Testis (tissue), 3 donors: Measurements from ENCODE around the gene CD81. TPM values are rescaled to one million over a fixed set of nuclear protein-coding genes. Genes with fewer than 3 reads are reported as not detected.

Source experiments
- DNase-seq: peaks from one replicate; pipeline ENCODE4 v3.0.0-alpha.2; 2019
- H3K27ac ChIP-seq, 2 donors: fragments of 200-600 bp; sonication (generic); one replicate each; pipeline ENCODE4 v1.5.1; 2019
- H3K27me3 ChIP-seq: fragments of 200-600 bp; sonication (generic); one replicate; pipeline ENCODE4 v1.5.1; 2019
- H3K36me3 ChIP-seq: fragments of 200-600 bp; sonication (generic); one replicate; pipeline ENCODE4 v1.5.1; 2017; ENCODE audit warnings: low read depth; ENCODE audit errors: missing control alignments
- H3K4me1 ChIP-seq: fragments of 200-600 bp; sonication (generic); one replicate; pipeline ENCODE4 v1.5.1; 2019
- H3K4me3 ChIP-seq, 2 donors: fragments of 200-600 bp; sonication (generic); one replicate each; pipeline ENCODE4 v1.5.1; 2017 to 2019
- H3K9me3 ChIP-seq: fragments of 200-600 bp; sonication (generic); one replicate; pipeline ENCODE4 v1.5.1; 2017
- POLR2A ChIP-seq: fragments of 450-650 bp; IDR thresholded peaks from one replicate; pipeline ENCODE4 v1.6.1; 2017; ENCODE audit warnings: antibody characterized with exemption, mild to moderate bottlenecking, moderate library complexity
- WGBS, 2 donors: methylation state at CpG; one replicate each; pipeline ENCODE4 v1.1.5; 2018; 5-methylcytosine and 5-hydroxymethylcytosine counted together
- intact Hi-C: fragments of 100-400 bp; cut with DNase I; formaldehyde crosslinking; loops from one replicate; pipeline ENCODE4 v1.15.1; 2023; ENCODE audit warnings: low total_unique reads
- polyA plus RNA-seq: library from polyadenylated mRNA; stranded (reverse); fragments of 350-450 nt; fragmentation: Illumina TruSeq; extraction: RNeasy Lipid Tissue Mini Kit (QIAGEN cat#74804); gene quantifications from one replicate; pipeline ENCODE4 v1.2.3, GENCODE V29; 2014; ENCODE audit warnings: low read depth, low replicate concordance; ENCODE audit not compliant: insufficient read depth
- total RNA-seq, 2 donors: library from RNA; depleted of rRNA; stranded (reverse); fragments of >200 nt; gene quantifications; one replicate each; pipeline ENCODE4 v1.2.3, GENCODE V29; 2016
- TF ChIP-seq, protein P1 (sequence below), 3 experiments: fragments of 450-650 bp in 2 of 3; fragments of 200-600 bp in 1 of 3; sonication (generic) in 1 of 3; IDR thresholded peaks; one replicate each; pipeline ENCODE4 v1.5.1; 2016 to 2019; ENCODE audit warnings: antibody characterized with exemption in 3 of 3, mild to moderate bottlenecking in 2 of 3, moderate library complexity in 1 of 3

The CD81 gene
- total and polyA plus RNA-seq, 3 donors from 2014 or later = 541 to 829 (median 665) TPM

DNA sequence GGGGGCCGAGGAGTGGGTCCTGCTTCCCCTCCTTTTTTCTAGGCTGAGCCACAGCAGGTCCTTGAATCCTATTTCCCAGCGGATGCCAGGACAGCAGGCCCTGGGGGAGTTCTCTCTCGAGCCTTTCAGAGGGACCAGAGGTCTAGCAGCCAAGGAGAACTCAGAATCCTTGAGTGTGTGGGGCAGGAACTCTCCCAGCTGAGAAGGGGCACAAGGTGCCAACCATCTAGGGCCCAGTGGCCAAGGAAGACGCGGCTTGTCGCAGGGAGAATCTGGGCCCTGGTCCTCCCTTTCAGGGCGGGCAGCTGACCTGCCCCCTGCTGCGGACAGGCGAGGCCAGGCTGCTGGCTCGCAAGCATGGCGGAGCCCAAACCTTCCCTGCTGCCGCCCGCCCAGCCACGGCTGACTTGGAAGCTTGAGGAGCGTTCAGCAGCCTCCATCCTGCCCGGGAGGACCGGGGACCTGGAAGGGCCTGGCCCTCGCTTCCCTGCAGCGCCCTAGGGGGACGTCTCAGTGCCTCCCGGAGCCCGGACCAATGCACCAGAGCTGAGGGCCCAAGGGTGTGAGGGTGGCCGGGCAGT, 22.5 kb downstream of the CD81 start:
- DNase-seq = no peak
- Histone ChIP-seq H3K9me3 (no peaks in the 10 kb centered on the region), H3K4me1 (peaks cover 18% of the 10 kb centered on the region), H3K4me3 (peak overlapping the region; percentile 67 to 94), H3K36me3 (no peaks in the 10 kb centered on the region), H3K27ac (peak overlapping the region; percentile 85 to 95), H3K27me3 (no peaks in the 10 kb centered on the region)
- 2 to 16% methylated on average over 3 to 23 of the region's 23 CpGs for WGBS, 2 donors
- intact Hi-C loops = no loop called here
- no peak for TF ChIP-seq POLR2A
- TF ChIP-seq, protein P1, sequence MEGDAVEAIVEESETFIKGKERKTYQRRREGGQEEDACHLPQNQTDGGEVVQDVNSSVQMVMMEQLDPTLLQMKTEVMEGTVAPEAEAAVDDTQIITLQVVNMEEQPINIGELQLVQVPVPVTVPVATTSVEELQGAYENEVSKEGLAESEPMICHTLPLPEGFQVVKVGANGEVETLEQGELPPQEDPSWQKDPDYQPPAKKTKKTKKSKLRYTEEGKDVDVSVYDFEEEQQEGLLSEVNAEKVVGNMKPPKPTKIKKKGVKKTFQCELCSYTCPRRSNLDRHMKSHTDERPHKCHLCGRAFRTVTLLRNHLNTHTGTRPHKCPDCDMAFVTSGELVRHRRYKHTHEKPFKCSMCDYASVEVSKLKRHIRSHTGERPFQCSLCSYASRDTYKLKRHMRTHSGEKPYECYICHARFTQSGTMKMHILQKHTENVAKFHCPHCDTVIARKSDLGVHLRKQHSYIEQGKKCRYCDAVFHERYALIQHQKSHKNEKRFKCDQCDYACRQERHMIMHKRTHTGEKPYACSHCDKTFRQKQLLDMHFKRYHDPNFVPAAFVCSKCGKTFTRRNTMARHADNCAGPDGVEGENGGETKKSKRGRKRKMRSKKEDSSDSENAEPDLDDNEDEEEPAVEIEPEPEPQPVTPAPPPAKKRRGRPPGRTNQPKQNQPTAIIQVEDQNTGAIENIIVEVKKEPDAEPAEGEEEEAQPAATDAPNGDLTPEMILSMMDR (IDR thresholded peaks at IDR 0.05) = no peak

GRCh38 chr11:2400069-2400761, 23.1 kb downstream of the CD81 start, which contains the start of gene TSSC4:
TSS of gene TSSC4 (plus strand) at chr11:2400750. CDS start at chr11:2402634, 1,884 bp downstream.
- peak; percentile 87 for TF ChIP-seq POLR2A
- TF ChIP-seq, protein P1 (IDR thresholded peaks at IDR 0.05) = peak; percentile 92 to 100 (median 99)

DNA sequence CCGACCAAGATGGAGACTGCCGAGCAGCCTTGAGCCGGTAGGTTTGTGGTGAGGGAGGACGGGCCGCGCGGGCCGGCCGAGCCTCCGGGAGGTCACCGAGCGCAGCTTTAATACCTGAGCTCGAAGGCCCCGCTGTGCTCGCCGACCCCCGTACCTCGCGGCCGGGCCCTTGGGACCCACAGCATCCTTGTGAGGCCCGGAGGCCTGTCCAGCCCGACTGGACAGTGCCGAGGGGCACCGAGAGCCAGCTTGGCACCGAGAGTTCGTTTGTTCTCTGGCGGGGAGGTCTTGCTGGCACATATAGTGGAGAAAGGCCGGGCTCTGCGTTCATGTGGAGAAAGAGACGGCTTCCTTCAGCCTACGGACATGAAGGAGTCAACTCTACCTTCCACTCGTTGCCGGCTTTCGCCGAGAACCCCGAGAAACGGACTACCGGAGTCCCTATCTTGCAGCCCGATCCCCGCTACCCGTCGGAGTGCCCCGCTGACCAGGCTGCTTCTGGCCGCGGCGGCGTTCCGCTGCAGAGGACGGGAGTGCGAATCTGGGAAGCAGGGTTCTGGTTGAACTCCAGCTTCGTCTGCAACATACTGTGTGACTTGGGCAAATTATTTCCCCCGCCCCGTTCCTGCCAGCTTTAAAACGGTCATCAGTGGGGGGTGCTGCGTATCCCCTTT, 23.8 kb downstream of the CD81 start:
- Histone ChIP-seq H3K27me3 (no peaks in the 10 kb centered on the region), H3K4me3 (peak overlapping the region; percentile 92 to 94), H3K36me3 (no peaks in the 10 kb centered on the region), H3K9me3 (no peaks in the 10 kb centered on the region), H3K4me1 (peaks cover 18% of the 10 kb centered on the region), H3K27ac (peak overlapping the region; percentile 80 to 92)
- no peak for TF ChIP-seq POLR2A
- TF ChIP-seq, protein P1 (IDR thresholded peaks at IDR 0.05) = no peak
- no peak for DNase-seq
- 0 to 1% methylated on average over 31 to 42 of the region's 55 CpGs for WGBS, 2 donors
- intact Hi-C loops = no loop called here

More at GRCh38 chr11:2400069-2400761, 23.1 kb downstream of the CD81 start, which contains the start of gene TSSC4:
- intact Hi-C loops = no loop called here
- Histone ChIP-seq H3K36me3 (no peaks in the 10 kb centered on the region), H3K27me3 (no peaks in the 10 kb centered on the region), H3K4me3 (peak within 1 kb of the TSS; percentile 92 to 94), H3K9me3 (no peaks in the 10 kb centered on the region), H3K27ac (peak within 1 kb of the TSS; percentile 85 to 95), H3K4me1 (peaks cover 18% of the 10 kb centered on the region)
- peak; percentile 100 for DNase-seq
- WGBS, 2 donors = 0 to 1% methylated on average over 9 to 56 of the region's 66 CpGs

GRCh38 chr11:2401436-2401984, 24.4 kb downstream of the CD81 start:
- Histone ChIP-seq H3K4me1 (peaks cover 18% of the 10 kb centered on the region), H3K27me3 (no peaks in the 10 kb centered on the region), H3K36me3 (no peaks in the 10 kb centered on the region), H3K9me3 (no peaks in the 10 kb centered on the region), H3K4me3 (peak overlapping the region; percentile 92 to 94), H3K27ac (peak overlapping the region; percentile 80 to 92)
- intact Hi-C loops = no loop called here
- 13 to 22% methylated on average over 8 to 12 of the region's 12 CpGs for WGBS, 2 donors
- DNase-seq = no peak
- no peak for TF ChIP-seq POLR2A
- TF ChIP-seq, protein P1 (IDR thresholded peaks at IDR 0.05) = no peak
